K562 (cell line): ENCODE data around the gene BNIP3. TPM values are rescaled to one million over a fixed set of nuclear protein-coding genes. Genes with fewer than 3 reads are reported as not detected.

ENCODE experiments used
- ATAC-seq: fragments of 200-7000 bp; cut with Tn5 transposase; 3 replicates; pipeline ENCODE4 v1.9.1; 2020; ENCODE audit warnings: moderate library complexity
- BruUV-seq: library from RNA; stranded (reverse); fragments of 400-500 nt; replicated peaks from 2 replicates; lab custom pipeline; 2021; lab: Mats Ljungman, UMichigan
- CTCF ChIA-PET: fragments of 300-600 bp; formaldehyde crosslinking; extraction: SDS; loops from one replicate; lab custom pipeline; 2021; ENCODE audit warnings: low intra/inter-chr PET ratio; lab: Yijun Ruan, JAX
- POLR2A ChIA-PET: fragments of 300-600, 350-650 bp; sonication (Branson Sonifier 250); formaldehyde crosslinking; extraction: SDS; loops from one replicate; lab custom pipeline; 2021; ENCODE audit warnings: antibody characterized with exemption, inconsistent platforms; lab: Yijun Ruan, JAX
- DNase-seq, 4 experiments: peaks; one replicate each; pipeline versions ENCODE4 v3.0.0 to v3.0.0-alpha.2; 2011 to 2018; ENCODE audit warnings: low spot score in 3 of 4, mixed read lengths in 3 of 4; ENCODE audit errors: extremely low read depth in 1 of 4
- FAIRE-seq: peaks from 2 replicates; lab custom pipeline; 2011; peaks lifted over from hg19 to GRCh38; lab: Jason Lieb, UNC
- H2AFZ ChIP-seq: 2 replicates; pipeline ENCODE4 v1.6.0; 2011; ENCODE audit warnings: low read depth, low read length, control low read depth, inconsistent platforms
- H3K27ac ChIP-seq: fragments of 200-600 bp; 3 replicates; pipeline ENCODE4 v1.8.0; 2011; ENCODE audit warnings: low read depth, mild to moderate bottlenecking, control low read depth, inconsistent platforms, low read length, moderate library complexity, mixed read lengths; ENCODE audit errors: extremely low read depth
- H3K27me3 ChIP-seq, 2 experiments: fragments of 300-600 bp in 1 of 2; 2 replicates in 1 of 2; 3 replicates in 1 of 2; pipeline versions ENCODE4 v1.6.0 to v1.8.0; 2011; ENCODE audit warnings: inconsistent platforms in 2 of 2, low read length in 2 of 2, mild to moderate bottlenecking in 1 of 2, mixed read lengths in 1 of 2, moderate library complexity in 1 of 2; ENCODE audit not compliant: control insufficient read depth in 2 of 2, insufficient read depth in 2 of 2
- H3K36me3 ChIP-seq: fragments of 300-600 bp; 3 replicates; pipeline ENCODE4 v1.8.0; 2011; ENCODE audit warnings: mild to moderate bottlenecking, low read length, inconsistent platforms; ENCODE audit not compliant: control insufficient read depth, insufficient read depth
- H3K4me1 ChIP-seq, 2 experiments: fragments of 200-600 bp in 1 of 2; replicated peaks in 1 of 2; 2 replicates in 1 of 2; 3 replicates in 1 of 2; pipeline versions ENCODE4 v1.5.1 to v1.8.0; 2011; ENCODE audit warnings: inconsistent platforms in 2 of 2, low read length in 2 of 2, mild to moderate bottlenecking in 1 of 2, mixed read lengths in 1 of 2, moderate library complexity in 1 of 2; ENCODE audit not compliant: control insufficient read depth in 2 of 2, insufficient read depth in 2 of 2
- H3K4me2 ChIP-seq: 2 replicates; pipeline ENCODE4 v1.6.1; 2011; ENCODE audit warnings: low read length, control low read depth, inconsistent platforms, mixed read lengths; ENCODE audit not compliant: insufficient read depth
- H3K4me3 ChIP-seq: fragments of 200-600 bp; sonication (generic), shearing (Covaris generic); 2 replicates; pipeline ENCODE4 v1.5.1; 2016; ENCODE audit warnings: control low read depth, inconsistent platforms
- H3K79me2 ChIP-seq: fragments of 200-600 bp; 3 replicates; pipeline ENCODE4 v1.8.0; 2011; ENCODE audit warnings: low read length, inconsistent platforms; ENCODE audit not compliant: control insufficient read depth, insufficient read depth
- H3K9ac ChIP-seq, 2 experiments: 2 replicates each; pipeline versions ENCODE4 v1.6.0 to v1.6.1; 2011; ENCODE audit warnings: low read depth in 2 of 2, low read length in 2 of 2, control low read depth in 1 of 2, inconsistent platforms in 1 of 2, mild to moderate bottlenecking in 1 of 2, mixed read lengths in 1 of 2; ENCODE audit not compliant: insufficient read depth in 1 of 2
- H3K9me1 ChIP-seq: one replicate; pipeline ENCODE4 v1.6.0; 2011; ENCODE audit warnings: inconsistent platforms, mild to moderate bottlenecking, low read length, moderate library complexity; ENCODE audit not compliant: control insufficient read depth, insufficient read depth
- H3K9me3 ChIP-seq: replicated peaks from 2 replicates; pipeline ENCODE4 v1.5.1; 2011; ENCODE audit warnings: low read depth, low read length, inconsistent platforms; ENCODE audit not compliant: control insufficient read depth, insufficient read depth
- H4K20me1 ChIP-seq: replicated peaks from 2 replicates; pipeline ENCODE4 v1.6.1; 2011; ENCODE audit warnings: low read length, inconsistent platforms, mixed read lengths; ENCODE audit not compliant: control insufficient read depth, insufficient read depth
- ATF7 ChIP-seq: fragments of 450-650 bp; IDR thresholded peaks from 2 replicates; pipeline ENCODE4 v1.7.1; 2014; ENCODE audit warnings: mild to moderate bottlenecking, moderate library complexity
- ELF1 ChIP-seq: fragments of 200-800 bp; sonication (Bioruptor generic); IDR thresholded peaks from 2 replicates; pipeline ENCODE4 v1.6.1; 2016; ENCODE audit warnings: missing genetic modification characterization, missing compliant biosample characterization
- IRF2 ChIP-seq: sonication (generic); formaldehyde crosslinking; IDR thresholded peaks from 2 replicates; pipeline ENCODE4 v1.8.1; 2022; ENCODE audit warnings: mild to moderate bottlenecking, missing genetic modification reagents
- NFYB ChIP-seq: IDR thresholded peaks from 2 replicates; pipeline ENCODE4 v1.6.1; 2011; ENCODE audit warnings: mild to moderate bottlenecking, moderate library complexity; ENCODE audit not compliant: insufficient read length; ENCODE audit errors: extremely low read depth
- RBM14 ChIP-seq: fragments of 200-400 bp; formaldehyde crosslinking; IDR thresholded peaks from 2 replicates; pipeline ENCODE4 v1.6.1; 2018; ENCODE audit warnings: low read depth, mild to moderate bottlenecking, low read length, moderate library complexity, borderline replicate concordance; ENCODE audit not compliant: insufficient read depth
- SIN3A ChIP-seq, 2 experiments: fragments of 150-350 bp in 1 of 2; IDR thresholded peaks; 2 replicates each; pipeline ENCODE4 v1.6.1; 2011 to 2016; ENCODE audit warnings: borderline replicate concordance in 2 of 2, low read depth in 2 of 2, low read length in 2 of 2, mild to moderate bottlenecking in 2 of 2, moderate library complexity in 2 of 2; ENCODE audit not compliant: control insufficient read depth in 1 of 2
- ZNF780A ChIP-seq: fragments of 250-450 bp; sonication (Bioruptor Pico); IDR thresholded peaks from 2 replicates; pipeline ENCODE4 v1.5.0; 2021; ENCODE audit warnings: mild to moderate bottlenecking
- WGBS: fragments of 100-300 bp; shearing (Covaris generic); methylation state at CpG from one replicate; pipeline ENCODE4 v1.1.6; 2016; ENCODE audit warnings: low coverage, mixed read lengths; ENCODE audit not compliant: insufficient coverage; ENCODE audit errors: missing lambda C conversion rate; 5-methylcytosine and 5-hydroxymethylcytosine counted together
- in situ Hi-C: fragments of 300-500 bp; cut with MboI; formaldehyde crosslinking; loops from 4 replicates; pipeline ENCODE4 v1.15.0; 2018; ENCODE audit warnings: inconsistent platforms, mixed read lengths
- intact Hi-C: fragments of 100-400 bp; cut with micrococcal nuclease; formaldehyde crosslinking; loops from 2 replicates; pipeline ENCODE4 v1.14.2; 2022
- polyA plus RNA-seq, 8 experiments: library from polyadenylated mRNA; depleted of rRNA in 4 of 8; stranded (reverse) in 5 of 8; unstranded in 3 of 8; fragments of >200 nt; fragmentation: Nextera tagmentation in 2 of 8; fragmentation: Illumina TruSeq in 1 of 8; extraction: Ambion mirVana in 2 of 8; extraction: Trizol in 1 of 8; gene quantifications; 2 replicates each; pipeline versions ENCODE4 v1.2.1 to v1.2.3, GENCODE V29; 2011 to 2014; ENCODE audit warnings: inconsistent platforms in 1 of 8, missing spikeins in 1 of 8
- total RNA-seq, 7 experiments: library from RNA; depleted of rRNA in 6 of 7; stranded (reverse); fragments of >200 nt in 6 of 7; fragmentation: Illumina TruSeq in 2 of 7; extraction: Trizol in 2 of 7; gene quantifications; 2 replicates each; pipeline versions ENCODE4 v1.2.1 to v1.2.3, GENCODE V29; 2011 to 2021; ENCODE audit warnings: low replicate concordance in 1 of 7
- TF ChIP-seq, protein P1 (sequence below): fragments of 250-450 bp; sonication (Bioruptor Pico); IDR thresholded peaks from 2 replicates; pipeline ENCODE4 v1.8.0; 2021; ENCODE audit warnings: moderate library complexity, mild to moderate bottlenecking, inconsistent platforms
- TF ChIP-seq, protein P2 (sequence below): fragments of 250-450 bp; sonication (Bioruptor Pico); IDR thresholded peaks from 2 replicates; pipeline ENCODE4 v1.8.0; 2022; ENCODE audit warnings: inconsistent platforms
- TF ChIP-seq, protein P3 (sequence below), 3 experiments: IDR thresholded peaks in 2 of 3; conservative IDR thresholded peaks in 1 of 3; 2 replicates each; pipeline ENCODE4 v1.5.1; 2011 to 2012; ENCODE audit warnings: low read length in 3 of 3, mild to moderate bottlenecking in 3 of 3, control low read depth in 2 of 3, improper control_type of control experiment in 1 of 3, inconsistent platforms in 1 of 3, low read depth in 1 of 3, mixed read lengths in 1 of 3, moderate library complexity in 1 of 3; ENCODE audit not compliant: insufficient read depth in 2 of 3

Gene BNIP3
- total and polyA plus RNA-seq, 9 of the 15 experiments (the other 6 are each of a cell fraction or from before 2014, with no cell fraction given) = 9.2 to 119 (median 42.2) TPM

DNA sequence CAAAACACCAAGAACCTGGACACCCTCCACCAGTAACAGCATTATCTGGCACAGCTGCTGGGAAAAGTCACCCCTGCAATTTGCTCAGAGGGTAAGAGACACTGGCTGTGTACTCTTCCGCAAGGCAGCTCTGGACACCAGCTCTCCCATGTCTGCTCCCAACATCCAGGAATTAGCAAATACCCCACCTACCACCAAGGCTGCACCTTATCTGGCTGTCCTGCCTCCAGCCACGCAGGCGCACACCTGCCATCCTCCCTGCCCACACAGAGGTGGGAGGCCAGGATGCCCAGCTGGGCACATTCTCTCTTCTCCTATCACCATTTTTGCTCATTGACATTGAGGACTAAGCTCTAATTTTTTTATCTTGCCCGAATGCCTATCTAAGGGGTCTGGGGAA lies 20.3 kb upstream of the BNIP3 start (continued):
- TF ChIP-seq, protein P1, sequence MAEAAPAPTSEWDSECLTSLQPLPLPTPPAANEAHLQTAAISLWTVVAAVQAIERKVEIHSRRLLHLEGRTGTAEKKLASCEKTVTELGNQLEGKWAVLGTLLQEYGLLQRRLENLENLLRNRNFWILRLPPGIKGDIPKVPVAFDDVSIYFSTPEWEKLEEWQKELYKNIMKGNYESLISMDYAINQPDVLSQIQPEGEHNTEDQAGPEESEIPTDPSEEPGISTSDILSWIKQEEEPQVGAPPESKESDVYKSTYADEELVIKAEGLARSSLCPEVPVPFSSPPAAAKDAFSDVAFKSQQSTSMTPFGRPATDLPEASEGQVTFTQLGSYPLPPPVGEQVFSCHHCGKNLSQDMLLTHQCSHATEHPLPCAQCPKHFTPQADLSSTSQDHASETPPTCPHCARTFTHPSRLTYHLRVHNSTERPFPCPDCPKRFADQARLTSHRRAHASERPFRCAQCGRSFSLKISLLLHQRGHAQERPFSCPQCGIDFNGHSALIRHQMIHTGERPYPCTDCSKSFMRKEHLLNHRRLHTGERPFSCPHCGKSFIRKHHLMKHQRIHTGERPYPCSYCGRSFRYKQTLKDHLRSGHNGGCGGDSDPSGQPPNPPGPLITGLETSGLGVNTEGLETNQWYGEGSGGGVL (CRISPR knock-in tag) = no peak
- TF ChIP-seq ZNF780A (CRISPR knock-in tag) = no peak
- TF ChIP-seq, protein P2, sequence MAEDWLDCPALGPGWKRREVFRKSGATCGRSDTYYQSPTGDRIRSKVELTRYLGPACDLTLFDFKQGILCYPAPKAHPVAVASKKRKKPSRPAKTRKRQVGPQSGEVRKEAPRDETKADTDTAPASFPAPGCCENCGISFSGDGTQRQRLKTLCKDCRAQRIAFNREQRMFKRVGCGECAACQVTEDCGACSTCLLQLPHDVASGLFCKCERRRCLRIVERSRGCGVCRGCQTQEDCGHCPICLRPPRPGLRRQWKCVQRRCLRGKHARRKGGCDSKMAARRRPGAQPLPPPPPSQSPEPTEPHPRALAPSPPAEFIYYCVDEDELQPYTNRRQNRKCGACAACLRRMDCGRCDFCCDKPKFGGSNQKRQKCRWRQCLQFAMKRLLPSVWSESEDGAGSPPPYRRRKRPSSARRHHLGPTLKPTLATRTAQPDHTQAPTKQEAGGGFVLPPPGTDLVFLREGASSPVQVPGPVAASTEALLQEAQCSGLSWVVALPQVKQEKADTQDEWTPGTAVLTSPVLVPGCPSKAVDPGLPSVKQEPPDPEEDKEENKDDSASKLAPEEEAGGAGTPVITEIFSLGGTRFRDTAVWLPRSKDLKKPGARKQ (CRISPR knock-in tag) = no peak

DNA sequence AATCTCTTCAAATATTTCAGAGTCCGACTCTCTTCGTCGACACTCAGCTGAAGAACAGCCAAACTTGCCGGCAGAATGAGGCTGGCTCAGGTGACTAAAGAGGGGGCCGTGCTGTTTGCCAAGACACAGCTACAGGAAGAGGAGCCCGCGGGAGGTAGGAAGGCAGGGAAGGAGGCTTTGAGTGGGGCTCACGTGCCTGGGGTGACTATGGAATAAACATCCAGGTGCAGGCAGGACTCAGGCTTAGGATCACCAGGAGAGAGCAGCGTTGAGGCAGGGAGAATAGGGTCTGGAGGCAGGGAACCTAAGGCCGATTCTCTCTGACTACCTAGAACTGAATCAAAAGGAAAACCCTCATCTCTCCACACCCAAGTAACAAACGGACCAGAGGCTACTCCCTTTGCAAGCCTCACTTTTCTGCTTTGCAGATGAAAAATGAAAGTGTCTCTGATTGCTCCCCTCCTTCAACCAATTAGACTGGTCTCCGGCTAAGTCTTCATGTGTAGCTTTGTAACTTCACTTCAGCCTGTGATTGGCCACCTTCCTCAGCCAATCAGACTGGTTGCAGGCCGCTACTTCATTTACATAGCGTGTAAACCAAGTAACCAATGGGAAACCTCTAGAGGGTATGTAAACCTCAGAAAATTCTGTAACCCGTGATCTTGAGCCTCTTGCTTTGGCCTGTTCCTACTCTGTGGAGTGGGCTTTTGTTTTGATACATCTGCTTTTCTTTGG lies 19.7 kb upstream of the BNIP3 start:
- H3K36me3 ChIP-seq = no peaks in the 10 kb centered on the region
- no TSS peak for BruUV-seq
- peaks cover 2% of the 10 kb centered on the region; the same call in 1 of the 2 replicates for H3K9me3 ChIP-seq
- ATAC-seq = peak; percentile 88
- no peaks in the 10 kb centered on the region for H3K27me3 ChIP-seq
- H3K9me1 ChIP-seq = peaks cover 3% of the 10 kb centered on the region
- no peaks in the 10 kb centered on the region for H4K20me1 ChIP-seq
- H3K4me3 ChIP-seq = no peak overlapping the region
- in situ Hi-C loops = no loop called here
- H3K27ac ChIP-seq = peak overlapping the region; percentile 51; the same call in 1 of the 3 replicates
- intact Hi-C loops = no loop called here
- peak in 3 of 4 experiments; percentile 24 to 64 (median 63) for DNase-seq
- H3K79me2 ChIP-seq = no peaks in the 10 kb centered on the region
- WGBS = 18% methylated on average over 14 of the region's 15 CpGs
- peaks cover 20% of the 10 kb centered on the region in 2 experiments; a peak in 4 of 5 replicates for H3K4me1 ChIP-seq
- H3K9ac ChIP-seq = peak overlapping the region in 1 of 2 experiments; percentile 87; a peak in 1 of 4 replicates
- CTCF ChIA-PET = no interaction called here
- peak; percentile 88 for FAIRE-seq
- peak overlapping the region; percentile 71 for H3K4me2 ChIP-seq
- POLR2A ChIA-PET = interaction anchor here (0.6 to 1.2 kb wide), 5 partner anchors 8 to 194 kb away, joined by 3 read pairs; no protein-coding TSS in a partner anchor
- H2AFZ ChIP-seq = peak overlapping the region; percentile 89
- TF ChIP-seq NFYB = peak; percentile 28
- TF ChIP-seq ELF1 = no peak
- TF ChIP-seq, protein P3, sequence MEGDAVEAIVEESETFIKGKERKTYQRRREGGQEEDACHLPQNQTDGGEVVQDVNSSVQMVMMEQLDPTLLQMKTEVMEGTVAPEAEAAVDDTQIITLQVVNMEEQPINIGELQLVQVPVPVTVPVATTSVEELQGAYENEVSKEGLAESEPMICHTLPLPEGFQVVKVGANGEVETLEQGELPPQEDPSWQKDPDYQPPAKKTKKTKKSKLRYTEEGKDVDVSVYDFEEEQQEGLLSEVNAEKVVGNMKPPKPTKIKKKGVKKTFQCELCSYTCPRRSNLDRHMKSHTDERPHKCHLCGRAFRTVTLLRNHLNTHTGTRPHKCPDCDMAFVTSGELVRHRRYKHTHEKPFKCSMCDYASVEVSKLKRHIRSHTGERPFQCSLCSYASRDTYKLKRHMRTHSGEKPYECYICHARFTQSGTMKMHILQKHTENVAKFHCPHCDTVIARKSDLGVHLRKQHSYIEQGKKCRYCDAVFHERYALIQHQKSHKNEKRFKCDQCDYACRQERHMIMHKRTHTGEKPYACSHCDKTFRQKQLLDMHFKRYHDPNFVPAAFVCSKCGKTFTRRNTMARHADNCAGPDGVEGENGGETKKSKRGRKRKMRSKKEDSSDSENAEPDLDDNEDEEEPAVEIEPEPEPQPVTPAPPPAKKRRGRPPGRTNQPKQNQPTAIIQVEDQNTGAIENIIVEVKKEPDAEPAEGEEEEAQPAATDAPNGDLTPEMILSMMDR (IDR thresholded peaks at IDR 0.05 in 2 of 3, conservative IDR thresholded peaks at IDR 0.05 in 1 of 3; ENCODE audit: insufficient read depth in 2 of 3, low read depth in 1 of 3, low read length in 3 of 3) = 0 out of 6 replicates have a peak, but pooled peaks of 2 of the 3 experiments have one; percentile 7 to 9
- TF ChIP-seq ATF7 = no peak
- no peak for TF ChIP-seq IRF2
- TF ChIP-seq SIN3A (IDR thresholded peaks at IDR 0.05; ENCODE audit: borderline replicate concordance in 2 of 2, control insufficient read depth in 1 of 2, low read depth in 2 of 2, low read length in 2 of 2) = no peak
- TF ChIP-seq RBM14 = no peak
